DOHH2 (cell line): ENCODE data around the gene LIN54.

Experiments used
- CTCF ChIP-seq: fragments of 200-600 bp; sonication (generic); IDR thresholded peaks from one replicate; pipeline ENCODE4 v1.5.1; 2014; ENCODE audit warnings: antibody characterized with exemption, mild to moderate bottlenecking, low read depth, low read length; ENCODE audit not compliant: poor library complexity, severe bottlenecking
- EZH2phosphoT487 ChIP-seq: fragments of 200-600 bp; sonication (generic); IDR thresholded peaks from 2 replicates; pipeline ENCODE4 v1.6.1; 2017; ENCODE audit warnings: borderline replicate concordance, mild to moderate bottlenecking, antibody characterized with exemption, low read length, moderate library complexity, mixed read lengths

- no peak for TF ChIP-seq CTCF
- TF ChIP-seq EZH2phosphoT487 = no peak
Measured at GRCh38 chr4:82896755-82897154, 113.9 kb downstream of the LIN54 start.
